ENCODE measurements around the gene KRT76. TPM values are rescaled to one million over a fixed set of nuclear protein-coding genes. Genes with fewer than 3 reads are reported as not detected.

Gene KRT76
- total RNA-seq, 1 donor from 2014 or later: not detected

DNA sequence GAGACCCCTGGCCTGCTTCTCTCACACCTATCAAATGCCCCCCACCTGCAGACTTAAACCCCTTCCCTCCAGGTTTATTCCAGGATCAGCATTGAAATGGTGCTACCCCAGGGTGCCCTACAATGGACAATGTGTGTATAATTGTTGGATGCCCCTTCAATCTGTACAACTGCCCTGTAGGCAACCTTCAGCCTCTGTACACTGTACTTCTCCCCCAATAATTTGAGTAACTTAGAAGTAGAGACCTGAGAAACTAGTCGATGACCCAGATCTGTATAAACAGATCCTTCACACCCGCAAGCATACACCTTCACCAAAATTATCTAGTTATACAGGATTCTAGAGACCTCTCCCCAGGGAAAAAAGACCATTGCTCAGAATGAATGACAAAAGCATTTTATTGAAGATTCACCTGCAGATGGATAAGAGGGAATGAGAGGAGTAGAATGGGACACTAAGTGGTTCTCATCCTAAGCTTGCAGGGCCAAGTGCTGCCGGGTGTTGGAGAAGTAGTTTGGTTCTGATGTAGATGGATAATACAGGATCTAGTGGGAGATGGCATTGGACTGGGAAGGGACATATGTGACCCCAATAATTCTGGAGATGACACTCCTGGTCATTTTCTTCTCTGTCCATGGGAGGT is 29.1 kb upstream of the KRT76 start:
- TF ChIP-seq, protein P1, sequence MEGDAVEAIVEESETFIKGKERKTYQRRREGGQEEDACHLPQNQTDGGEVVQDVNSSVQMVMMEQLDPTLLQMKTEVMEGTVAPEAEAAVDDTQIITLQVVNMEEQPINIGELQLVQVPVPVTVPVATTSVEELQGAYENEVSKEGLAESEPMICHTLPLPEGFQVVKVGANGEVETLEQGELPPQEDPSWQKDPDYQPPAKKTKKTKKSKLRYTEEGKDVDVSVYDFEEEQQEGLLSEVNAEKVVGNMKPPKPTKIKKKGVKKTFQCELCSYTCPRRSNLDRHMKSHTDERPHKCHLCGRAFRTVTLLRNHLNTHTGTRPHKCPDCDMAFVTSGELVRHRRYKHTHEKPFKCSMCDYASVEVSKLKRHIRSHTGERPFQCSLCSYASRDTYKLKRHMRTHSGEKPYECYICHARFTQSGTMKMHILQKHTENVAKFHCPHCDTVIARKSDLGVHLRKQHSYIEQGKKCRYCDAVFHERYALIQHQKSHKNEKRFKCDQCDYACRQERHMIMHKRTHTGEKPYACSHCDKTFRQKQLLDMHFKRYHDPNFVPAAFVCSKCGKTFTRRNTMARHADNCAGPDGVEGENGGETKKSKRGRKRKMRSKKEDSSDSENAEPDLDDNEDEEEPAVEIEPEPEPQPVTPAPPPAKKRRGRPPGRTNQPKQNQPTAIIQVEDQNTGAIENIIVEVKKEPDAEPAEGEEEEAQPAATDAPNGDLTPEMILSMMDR (IDR thresholded peaks at IDR 0.05): no peak
- Mint-ChIP-seq H3K9me3 (ENCODE audit: unreplicated experiment) (no peaks in the 10 kb centered on the region), H3K27ac (ENCODE audit: unreplicated experiment) (no peak overlapping the region), H3K4me1 (ENCODE audit: unreplicated experiment) (no peaks in the 10 kb centered on the region), H3K4me3 (ENCODE audit: unreplicated experiment) (no peak overlapping the region), H3K27me3 (ENCODE audit: unreplicated experiment) (peaks cover 60% of the 10 kb centered on the region), H3K36me3 (ENCODE audit: unreplicated experiment) (no peaks in the 10 kb centered on the region)
- DNase-seq (ENCODE audit: extremely low spot score, unreplicated experiment): no peak

DNA sequence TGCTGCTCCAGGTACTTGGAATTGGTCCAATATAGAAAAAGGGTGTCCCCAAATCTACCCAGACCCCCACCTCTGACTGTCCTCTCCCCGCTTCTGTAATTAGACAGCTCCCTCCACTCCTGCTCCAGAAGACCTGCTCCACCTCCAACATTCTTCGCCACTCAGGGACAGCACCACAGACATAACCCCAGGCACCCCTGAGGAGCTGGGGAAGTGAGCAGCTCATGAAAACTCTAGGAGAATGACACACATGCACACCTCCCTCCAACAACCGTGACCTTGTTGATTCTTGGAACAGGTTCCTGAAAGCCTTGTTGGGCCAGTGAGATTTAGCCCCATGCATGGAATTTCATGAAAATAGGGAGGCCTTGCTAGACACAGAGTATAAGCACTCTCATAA is 28.6 kb upstream of the KRT76 start:
- H3K9me3 Mint-ChIP-seq (ENCODE audit: unreplicated experiment): no peaks in the 10 kb centered on the region

DNA sequence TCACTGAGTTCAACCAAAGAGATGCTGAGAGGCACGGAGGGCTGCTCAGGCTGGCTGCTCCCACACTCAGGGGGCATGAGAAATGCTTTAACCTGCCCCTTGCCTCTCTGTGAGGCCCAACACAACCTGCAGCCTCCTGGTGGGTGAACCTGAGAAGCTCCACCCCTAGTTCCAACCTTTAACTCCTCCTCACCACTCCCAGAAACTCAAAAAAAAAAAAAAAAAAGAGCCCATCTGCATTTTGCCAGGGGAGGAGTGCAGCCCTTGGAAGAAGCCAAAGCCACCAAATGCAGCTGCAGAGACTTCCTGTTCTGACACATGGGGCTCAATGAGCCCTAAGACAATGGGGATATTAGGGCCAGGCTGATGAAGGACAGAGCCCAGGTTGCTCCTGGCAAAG is 27.9 kb upstream of the KRT76 start:
- H3K4me1 Mint-ChIP-seq (ENCODE audit: unreplicated experiment): no peaks in the 10 kb centered on the region
- peaks cover 52% of the 10 kb centered on the region for H3K27me3 Mint-ChIP-seq (ENCODE audit: unreplicated experiment)

More for the DNA sequence above, 28.6 kb upstream of the KRT76 start:
- Mint-ChIP-seq H3K4me3 (ENCODE audit: unreplicated experiment) (no peak overlapping the region), H3K27me3 (ENCODE audit: unreplicated experiment) (peaks cover 55% of the 10 kb centered on the region), H3K36me3 (ENCODE audit: unreplicated experiment) (no peaks in the 10 kb centered on the region), H3K27ac (ENCODE audit: unreplicated experiment) (no peak overlapping the region), H3K4me1 (ENCODE audit: unreplicated experiment) (no peaks in the 10 kb centered on the region)
- TF ChIP-seq, protein P1 (IDR thresholded peaks at IDR 0.05): no peak
- no peak for DNase-seq (ENCODE audit: extremely low spot score, unreplicated experiment)

DNA sequence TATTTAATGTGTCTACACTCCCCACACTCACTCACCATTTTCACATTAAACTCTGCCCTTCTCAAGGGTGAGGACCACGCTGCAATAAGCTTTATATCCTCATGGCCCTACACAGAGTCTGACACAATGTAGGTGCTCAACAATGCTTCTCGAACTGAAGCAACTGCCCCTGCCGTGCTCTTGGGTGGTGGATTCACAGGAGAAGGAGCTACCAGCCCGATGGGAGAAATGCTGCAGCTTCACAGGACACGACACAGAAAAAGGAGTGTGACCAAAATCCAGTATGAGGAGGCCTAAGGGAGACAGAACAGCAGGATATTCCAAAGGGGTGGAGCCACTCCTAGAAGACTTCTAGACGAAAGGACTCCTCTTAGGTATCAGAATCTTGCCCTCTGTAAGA is 25.3 kb upstream of the KRT76 start:
- no peaks in the 10 kb centered on the region for H3K4me1 Mint-ChIP-seq (ENCODE audit: unreplicated experiment)
- H3K27me3 Mint-ChIP-seq (ENCODE audit: unreplicated experiment): peaks cover 42% of the 10 kb centered on the region
- no peaks in the 10 kb centered on the region for H3K9me3 Mint-ChIP-seq (ENCODE audit: unreplicated experiment)
- H3K27ac Mint-ChIP-seq (ENCODE audit: unreplicated experiment): no peak overlapping the region
- TF ChIP-seq, protein P1 (IDR thresholded peaks at IDR 0.05): no peak
- no peak for DNase-seq (ENCODE audit: extremely low spot score, unreplicated experiment)
- no peak overlapping the region for H3K4me3 Mint-ChIP-seq (ENCODE audit: unreplicated experiment)
- H3K36me3 Mint-ChIP-seq (ENCODE audit: unreplicated experiment): no peaks in the 10 kb centered on the region

More for the DNA sequence above, 27.9 kb upstream of the KRT76 start:
- no peak for DNase-seq (ENCODE audit: extremely low spot score, unreplicated experiment)
- TF ChIP-seq, protein P1 (IDR thresholded peaks at IDR 0.05): no peak
- Mint-ChIP-seq H3K4me3 (ENCODE audit: unreplicated experiment) (no peak overlapping the region), H3K27ac (ENCODE audit: unreplicated experiment) (no peak overlapping the region), H3K36me3 (ENCODE audit: unreplicated experiment) (no peaks in the 10 kb centered on the region), H3K9me3 (ENCODE audit: unreplicated experiment) (no peaks in the 10 kb centered on the region)

DNA sequence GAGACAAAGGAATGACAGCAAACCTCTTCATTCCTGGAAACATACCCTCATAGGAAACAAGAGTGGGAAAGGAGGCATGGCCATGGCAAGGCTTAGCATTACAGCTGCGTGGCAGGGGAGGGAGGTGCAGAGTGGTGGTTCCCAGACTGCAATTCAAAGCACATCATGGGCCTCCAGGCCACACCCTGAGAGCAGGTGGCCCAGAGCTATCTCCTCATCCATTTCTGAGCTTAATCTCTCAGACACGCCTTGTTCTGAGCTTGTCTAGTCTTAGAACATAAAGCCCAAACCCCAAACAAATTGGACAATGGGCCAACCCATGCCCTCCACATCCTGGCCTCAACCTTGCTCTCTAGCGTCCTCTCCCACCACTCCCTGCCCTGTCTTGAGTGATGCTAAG is 24.6 kb upstream of the KRT76 start:
- Mint-ChIP-seq H3K27me3 (ENCODE audit: unreplicated experiment) (peaks cover 39% of the 10 kb centered on the region), H3K9me3 (ENCODE audit: unreplicated experiment) (no peaks in the 10 kb centered on the region), H3K4me1 (ENCODE audit: unreplicated experiment) (no peaks in the 10 kb centered on the region), H3K27ac (ENCODE audit: unreplicated experiment) (no peak overlapping the region), H3K36me3 (ENCODE audit: unreplicated experiment) (no peaks in the 10 kb centered on the region), H3K4me3 (ENCODE audit: unreplicated experiment) (no peak overlapping the region)
- no peak for DNase-seq (ENCODE audit: extremely low spot score, unreplicated experiment)
- TF ChIP-seq, protein P1 (IDR thresholded peaks at IDR 0.05): no peak

All from osteocyte (in vitro differentiated cells).